Left ventricle myocardium superior (tissue), 1 donor: ENCODE measurements around the gene RGS12. TPM values are rescaled to one million over a fixed set of nuclear protein-coding genes. Genes with fewer than 3 reads are reported as not detected.

Source experiments
- ATAC-seq: fragments of 200-7000 bp; cut with Tn5 transposase; one replicate; pipeline ENCODE4 v1.9.1; 2020; ENCODE audit warnings: mild to moderate bottlenecking, moderate library complexity
- DNase-seq: peaks from one replicate; pipeline ENCODE4 v3.0.0-alpha.2; 2020
- intact Hi-C: fragments of 100-400 bp; cut with micrococcal nuclease; formaldehyde crosslinking; loops from one replicate; pipeline ENCODE4 v1.11.0; 2022
- total RNA-seq: library from RNA; stranded (reverse); fragmentation: NEBNext Ultra II Directional; extraction: Animal tissue kit (Norgen Biotek cat#: 25700); gene quantifications from one replicate; pipeline ENCODE4 v1.2.1, GENCODE V29; 2021
- donor health status: DM: no; HTN: yes; CAD: no; lungs with severe emphysema.

Gene RGS12
- total RNA-seq, 1 donor from 2014 or later: 14.6 TPM

GRCh38 chr4:3317011-3317655, 24.3 kb downstream of the RGS12 start:
- DNase-seq: no peak
- ATAC-seq: no peak
- intact Hi-C loops: no loop called here

- ATAC-seq: no peak
- intact Hi-C loops: no loop called here
- no peak for DNase-seq
These were observed 24.9 kb downstream of the RGS12 start for GRCh38 chr4:3317656-3318211.

- intact Hi-C loops: no loop called here
- DNase-seq: no peak
- no peak for ATAC-seq
These were observed 25.8 kb downstream of the RGS12 start for GRCh38 chr4:3318561-3319021.

GRCh38 chr4:3320361-3321023, 27.7 kb downstream of the RGS12 start:
- intact Hi-C loops: no loop called here

GRCh38 chr4:3321295-3321889, 28.6 kb downstream of the RGS12 start:
- intact Hi-C loops: no loop called here
- DNase-seq: peak; percentile 79
- peak; percentile 83 for ATAC-seq

More at GRCh38 chr4:3320361-3321023, 27.7 kb downstream of the RGS12 start:
- DNase-seq: peak; percentile 68
- peak; percentile 86 for ATAC-seq

- DNase-seq (no peak), ATAC-seq (no peak)
- intact Hi-C loops: no loop called here
These were observed 29.3 kb downstream of the RGS12 start for GRCh38 chr4:3322059-3322550.

- intact Hi-C loops: no loop called here
- DNase-seq (no peak), ATAC-seq (no peak)
These were observed 30.3 kb downstream of the RGS12 start for GRCh38 chr4:3323071-3323481.

GRCh38 chr4:3324093-3324815, 31.4 kb downstream of the RGS12 start:
- DNase-seq: no peak
- intact Hi-C loops: no loop called here
- no peak for ATAC-seq

- intact Hi-C loops: no loop called here
- no peak for ATAC-seq
These were observed 36.2 kb downstream of the RGS12 start for GRCh38 chr4:3328814-3329663.

GRCh38 chr4:3329887-3330286, 37.1 kb downstream of the RGS12 start:
- no peak for DNase-seq
- intact Hi-C loops: no loop called here
- no peak for ATAC-seq

More at GRCh38 chr4:3328814-3329663, 36.2 kb downstream of the RGS12 start:
- DNase-seq: no peak

- peak; percentile 35 for ATAC-seq
These were observed 37.9 kb downstream of the RGS12 start for GRCh38 chr4:3330707-3331106.

GRCh38 chr4:3331511-3332394, 38.9 kb downstream of the RGS12 start:
- intact Hi-C loops: no loop called here
- ATAC-seq (peak; percentile 69), DNase-seq (no peak)

More at GRCh38 chr4:3330707-3331106, 37.9 kb downstream of the RGS12 start:
- intact Hi-C loops: no loop called here
- DNase-seq: no peak

- DNase-seq (no peak), ATAC-seq (no peak)
- intact Hi-C loops: no loop called here
These were observed 39.7 kb downstream of the RGS12 start for GRCh38 chr4:3332498-3332897.

- no peak for ATAC-seq
- intact Hi-C loops: no loop called here
- no peak for DNase-seq
These were observed 41.5 kb downstream of the RGS12 start for GRCh38 chr4:3334316-3334715.

- DNase-seq (no peak), ATAC-seq (no peak)
- intact Hi-C loops: no loop called here
These were observed 42.6 kb downstream of the RGS12 start for GRCh38 chr4:3335385-3335784.

GRCh38 chr4:3335982-3336381, 43.2 kb downstream of the RGS12 start:
- no peak for ATAC-seq
- DNase-seq: no peak
- intact Hi-C loops: no loop called here
